ENCODE measurements around the gene DISC1.

Gene DISC1

GRCh38 chr1:232074265-232074664 is 447.7 kb downstream of the DISC1 start:
- Histone ChIP-seq H3K4me2 (ENCODE audit: low read length) (no peak overlapping the region), H3K27ac (ENCODE audit: low read depth, low read length, poor library complexity, severe bottlenecking) (no peak overlapping the region), H3F3A (ENCODE audit: insufficient read depth, low read length) (no peaks in the 10 kb centered on the region), H3K36me3 (ENCODE audit: insufficient read depth, low read length) (no peaks in the 10 kb centered on the region), H3K4me3 (ENCODE audit: low read depth, low read length, poor library complexity, severe bottlenecking) (no peak overlapping the region), H3K79me2 (ENCODE audit: insufficient read depth, low read length) (no peaks in the 10 kb centered on the region), H3K27me3 (ENCODE audit: insufficient read depth, low read length) (no peaks in the 10 kb centered on the region), H2AFZ (ENCODE audit: low read length) (no peak overlapping the region), H4K20me1 (ENCODE audit: insufficient read depth, low read length) (no peaks in the 10 kb centered on the region), H3K9ac (ENCODE audit: low read length) (no peak overlapping the region), H3K9me2 (ENCODE audit: low read depth, low read length) (no peaks in the 10 kb centered on the region), H3K4me1 (ENCODE audit: insufficient read depth, low read length, severe bottlenecking) (no peaks in the 10 kb centered on the region), H3K9me3 (ENCODE audit: low read length) (no peaks in the 10 kb centered on the region)
- TF ChIP-seq EZH2 (IDR thresholded peaks at IDR 0.05; ENCODE audit: borderline replicate concordance, low read length) (no peak), CTCF (IDR thresholded peaks at IDR 0.05; ENCODE audit: low read length) (no peak)

GRCh38 chr1:232077809-232078208 is 451.2 kb downstream of the DISC1 start:
- no peak overlapping the region for H3K4me3 ChIP-seq (ENCODE audit: low read depth, low read length, poor library complexity, severe bottlenecking)
- H3K9me3 ChIP-seq (ENCODE audit: low read length): no peaks in the 10 kb centered on the region
- H3K9me2 ChIP-seq (ENCODE audit: low read depth, low read length): no peaks in the 10 kb centered on the region
- no peak for TF ChIP-seq EZH2 (IDR thresholded peaks at IDR 0.05; ENCODE audit: borderline replicate concordance, low read length)
- H3K9ac ChIP-seq (ENCODE audit: low read length): no peak overlapping the region
- H3K27me3 ChIP-seq (ENCODE audit: insufficient read depth, low read length): no peaks in the 10 kb centered on the region
- H3F3A ChIP-seq (ENCODE audit: insufficient read depth, low read length): no peaks in the 10 kb centered on the region
- no peaks in the 10 kb centered on the region for H3K4me1 ChIP-seq (ENCODE audit: insufficient read depth, low read length, severe bottlenecking)
- no peak overlapping the region for H3K4me2 ChIP-seq (ENCODE audit: low read length)
- no peak overlapping the region for H3K27ac ChIP-seq (ENCODE audit: low read depth, low read length, poor library complexity, severe bottlenecking)
- H4K20me1 ChIP-seq (ENCODE audit: insufficient read depth, low read length): no peaks in the 10 kb centered on the region
- no peak overlapping the region for H2AFZ ChIP-seq (ENCODE audit: low read length)
- no peaks in the 10 kb centered on the region for H3K36me3 ChIP-seq (ENCODE audit: insufficient read depth, low read length)
- H3K79me2 ChIP-seq (ENCODE audit: insufficient read depth, low read length): no peaks in the 10 kb centered on the region

GRCh38 chr1:232084584-232085223 is 458.1 kb downstream of the DISC1 start:
- H3K4me2 ChIP-seq (ENCODE audit: low read length): no peak overlapping the region
- H3K9ac ChIP-seq (ENCODE audit: low read length): no peak overlapping the region
- no peak overlapping the region for H2AFZ ChIP-seq (ENCODE audit: low read length)
- H3K9me2 ChIP-seq (ENCODE audit: low read depth, low read length): no peaks in the 10 kb centered on the region
- H3F3A ChIP-seq (ENCODE audit: insufficient read depth, low read length): no peaks in the 10 kb centered on the region
- H3K79me2 ChIP-seq (ENCODE audit: insufficient read depth, low read length): no peaks in the 10 kb centered on the region
- no peak overlapping the region for H3K27ac ChIP-seq (ENCODE audit: low read depth, low read length, poor library complexity, severe bottlenecking)
- H3K27me3 ChIP-seq (ENCODE audit: insufficient read depth, low read length): no peaks in the 10 kb centered on the region
- no peaks in the 10 kb centered on the region for H3K4me1 ChIP-seq (ENCODE audit: insufficient read depth, low read length, severe bottlenecking)
- no peak overlapping the region for H3K4me3 ChIP-seq (ENCODE audit: low read depth, low read length, poor library complexity, severe bottlenecking)
- H4K20me1 ChIP-seq (ENCODE audit: insufficient read depth, low read length): no peaks in the 10 kb centered on the region
- no peaks in the 10 kb centered on the region for H3K36me3 ChIP-seq (ENCODE audit: insufficient read depth, low read length)
- no peaks in the 10 kb centered on the region for H3K9me3 ChIP-seq (ENCODE audit: low read length)
- TF ChIP-seq EZH2 (IDR thresholded peaks at IDR 0.05; ENCODE audit: borderline replicate concordance, low read length) (no peak), CTCF (IDR thresholded peaks at IDR 0.05; ENCODE audit: low read length) (no peak)

GRCh38 chr1:232090816-232091215 is 464.2 kb downstream of the DISC1 start:
- Histone ChIP-seq H2AFZ (ENCODE audit: low read length) (no peak overlapping the region), H3K27me3 (ENCODE audit: insufficient read depth, low read length) (no peaks in the 10 kb centered on the region), H3K4me1 (ENCODE audit: insufficient read depth, low read length, severe bottlenecking) (no peaks in the 10 kb centered on the region), H3K4me2 (ENCODE audit: low read length) (no peak overlapping the region), H3K36me3 (ENCODE audit: insufficient read depth, low read length) (no peaks in the 10 kb centered on the region), H4K20me1 (ENCODE audit: insufficient read depth, low read length) (no peaks in the 10 kb centered on the region), H3K4me3 (ENCODE audit: low read depth, low read length, poor library complexity, severe bottlenecking) (no peak overlapping the region), H3K9me3 (ENCODE audit: low read length) (no peaks in the 10 kb centered on the region), H3K9me2 (ENCODE audit: low read depth, low read length) (no peaks in the 10 kb centered on the region), H3F3A (ENCODE audit: insufficient read depth, low read length) (no peaks in the 10 kb centered on the region), H3K9ac (ENCODE audit: low read length) (no peak overlapping the region), H3K79me2 (ENCODE audit: insufficient read depth, low read length) (no peaks in the 10 kb centered on the region), H3K27ac (ENCODE audit: low read depth, low read length, poor library complexity, severe bottlenecking) (no peak overlapping the region)
- TF ChIP-seq EZH2 (IDR thresholded peaks at IDR 0.05; ENCODE audit: borderline replicate concordance, low read length): no peak

All from OCI-LY1 (cell line).